Measurements from ENCODE around the gene IRX6. TPM values are rescaled to one million over a fixed set of nuclear protein-coding genes. Genes with fewer than 3 reads are reported as not detected.

Gene IRX6
- total and polyA plus RNA-seq, 8 donors: 0.10 TPM; not detected in 7

- Histone ChIP-seq H3K9me3 (no peaks in the 10 kb centered on the region), H3K27me3 (peaks cover 22 to 90% (median 65%) of the 10 kb centered on the region in 3 donors), H3K36me3 (no peaks in the 10 kb centered on the region), H3K4me3 (peak overlapping the region in 3 of 4 donors; percentile 0 to 29 (median 10)), H3K27ac (no peak overlapping the region), H3K4me1 (peaks cover 0 to 23% (median 10%) of the 10 kb centered on the region in 4 donors)
- 14 to 19% (median 18%) methylated on average over 24 to 28 of the region's 28 CpGs for WGBS, 5 donors
- intact Hi-C loops (cut with DNase I; ENCODE audit: low total_unique reads): no loop called here
- TF ChIP-seq POLR2A (IDR thresholded peaks at IDR 0.05) (no peak), CTCF (IDR thresholded peaks at IDR 0.05) (no peak), EP300 (IDR thresholded peaks at IDR 0.05) (no peak), POLR2AphosphoS5 (IDR thresholded peaks at IDR 0.05) (no peak)
- no peak for DNase-seq
These were observed 7.7 kb downstream of the IRX6 start for GRCh38 chr16:55331648-55332185.

- intact Hi-C loops (cut with DNase I; ENCODE audit: low total_unique reads): no loop called here
- Histone ChIP-seq H3K27ac (no peak overlapping the region), H3K27me3 (peaks cover 20 to 81% (median 45%) of the 10 kb centered on the region in 3 donors), H3K4me1 (peaks cover 0 to 21% (median 8%) of the 10 kb centered on the region in 4 donors), H3K9me3 (no peaks in the 10 kb centered on the region), H3K4me3 (no peak overlapping the region), H3K36me3 (no peaks in the 10 kb centered on the region)
- 72 to 82% (median 74%) methylated on average over 2 of the region's 2 CpGs for WGBS, 5 donors
- no peak for TF ChIP-seq CTCF (IDR thresholded peaks at IDR 0.05)
- no peak for TF ChIP-seq POLR2AphosphoS5 (IDR thresholded peaks at IDR 0.05)
- DNase-seq: no peak
These were observed 9.7 kb downstream of the IRX6 start for GRCh38 chr16:55333684-55334083.

- no peaks in the 10 kb centered on the region for H3K9me3 ChIP-seq
- H3K27ac ChIP-seq: no peak overlapping the region
- no peaks in the 10 kb centered on the region for H3K4me1 ChIP-seq
- TF ChIP-seq CTCF (IDR thresholded peaks at IDR 0.05): no peak
- TF ChIP-seq EP300 (IDR thresholded peaks at IDR 0.05): no peak
- TF ChIP-seq POLR2AphosphoS5 (IDR thresholded peaks at IDR 0.05): no peak
- no peak for TF ChIP-seq POLR2A (IDR thresholded peaks at IDR 0.05)
- intact Hi-C loops (cut with DNase I; ENCODE audit: low total_unique reads): no loop called here
- H3K4me3 ChIP-seq: no peak overlapping the region
- no peaks in the 10 kb centered on the region for H3K36me3 ChIP-seq
- H3K27me3 ChIP-seq: peaks cover 0 to 36% (median 2%) of the 10 kb centered on the region in 3 donors
- no peak for DNase-seq
- 44 to 63% (median 57%) methylated on average over 5 of the region's 5 CpGs for WGBS, 5 donors
These were observed 14.6 kb downstream of the IRX6 start for GRCh38 chr16:55338646-55339045.

GRCh38 chr16:55340445-55340844, 16.4 kb downstream of the IRX6 start:
- Histone ChIP-seq H3K4me1 (no peaks in the 10 kb centered on the region), H3K27ac (no peak overlapping the region), H3K4me3 (no peak overlapping the region), H3K36me3 (no peaks in the 10 kb centered on the region), H3K27me3 (peaks cover 0 to 26% (median 3%) of the 10 kb centered on the region in 3 donors), H3K9me3 (no peaks in the 10 kb centered on the region)
- no peak for DNase-seq
- intact Hi-C loops (cut with DNase I; ENCODE audit: low total_unique reads): no loop called here
- TF ChIP-seq EP300 (IDR thresholded peaks at IDR 0.05) (no peak), POLR2AphosphoS5 (IDR thresholded peaks at IDR 0.05) (no peak), CTCF (IDR thresholded peaks at IDR 0.05) (no peak)
- WGBS, 5 donors: 75 to 85% (median 83%) methylated on average over 1 of the region's 1 CpG

All from stomach (tissue), 9 donors.